ENCODE measurements around the gene MYRIP.
"Not testable (repeated sequence)": the region's sequence is repeated elsewhere in the genome, so short reads cannot be mapped to it uniquely, and the experiment has no call there.

Gene MYRIP

DNA sequence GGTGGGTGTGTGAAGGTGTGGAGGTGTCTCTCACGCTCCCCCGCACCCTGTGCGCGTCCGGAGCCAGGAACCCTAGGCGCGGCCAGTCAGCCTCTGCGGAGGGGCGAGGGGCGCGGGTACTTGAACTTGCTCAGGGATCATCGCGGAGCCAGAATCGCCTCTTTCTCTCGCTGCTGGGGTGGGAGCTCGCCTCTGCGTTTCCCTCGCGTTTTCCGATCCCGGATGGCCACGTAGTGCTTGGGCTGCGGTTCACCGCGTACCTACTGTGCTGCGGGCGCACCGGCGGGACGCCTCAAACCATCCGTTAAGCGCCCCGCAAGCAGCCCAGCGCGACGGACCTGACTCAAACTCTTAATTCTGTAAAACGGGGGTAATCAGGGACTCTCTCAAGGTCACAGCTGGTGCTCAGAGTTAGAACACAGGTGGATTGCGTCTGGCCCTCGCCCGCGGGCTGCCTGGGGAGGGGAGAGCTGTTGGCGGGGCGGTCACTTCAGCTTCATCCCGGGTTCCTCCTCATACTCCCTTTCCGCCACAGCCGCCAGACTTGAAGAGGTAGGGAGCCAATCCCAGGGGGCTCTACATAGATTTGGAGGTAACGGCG is 686 bp downstream of the MYRIP start:
- TF ChIP-seq, protein P1, sequence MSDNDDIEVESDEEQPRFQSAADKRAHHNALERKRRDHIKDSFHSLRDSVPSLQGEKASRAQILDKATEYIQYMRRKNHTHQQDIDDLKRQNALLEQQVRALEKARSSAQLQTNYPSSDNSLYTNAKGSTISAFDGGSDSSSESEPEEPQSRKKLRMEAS (IDR thresholded peaks at IDR 0.05; ENCODE audit: low read depth, low read length), result no peak
- TF ChIP-seq POLR2A (IDR thresholded peaks at IDR 0.05; ENCODE audit: extremely low read depth, insufficient read length) (no peak), MYC (IDR thresholded peaks at IDR 0.05; ENCODE audit: low read depth, low read length) (no peak)
- TF ChIP-seq, protein P2, sequence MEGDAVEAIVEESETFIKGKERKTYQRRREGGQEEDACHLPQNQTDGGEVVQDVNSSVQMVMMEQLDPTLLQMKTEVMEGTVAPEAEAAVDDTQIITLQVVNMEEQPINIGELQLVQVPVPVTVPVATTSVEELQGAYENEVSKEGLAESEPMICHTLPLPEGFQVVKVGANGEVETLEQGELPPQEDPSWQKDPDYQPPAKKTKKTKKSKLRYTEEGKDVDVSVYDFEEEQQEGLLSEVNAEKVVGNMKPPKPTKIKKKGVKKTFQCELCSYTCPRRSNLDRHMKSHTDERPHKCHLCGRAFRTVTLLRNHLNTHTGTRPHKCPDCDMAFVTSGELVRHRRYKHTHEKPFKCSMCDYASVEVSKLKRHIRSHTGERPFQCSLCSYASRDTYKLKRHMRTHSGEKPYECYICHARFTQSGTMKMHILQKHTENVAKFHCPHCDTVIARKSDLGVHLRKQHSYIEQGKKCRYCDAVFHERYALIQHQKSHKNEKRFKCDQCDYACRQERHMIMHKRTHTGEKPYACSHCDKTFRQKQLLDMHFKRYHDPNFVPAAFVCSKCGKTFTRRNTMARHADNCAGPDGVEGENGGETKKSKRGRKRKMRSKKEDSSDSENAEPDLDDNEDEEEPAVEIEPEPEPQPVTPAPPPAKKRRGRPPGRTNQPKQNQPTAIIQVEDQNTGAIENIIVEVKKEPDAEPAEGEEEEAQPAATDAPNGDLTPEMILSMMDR (IDR thresholded peaks at IDR 0.05; ENCODE audit: low read depth, low read length), result no peak
- H3K4me3 ChIP-seq (ENCODE audit: low read depth, low read length), result no peak overlapping the region
- DNase-seq (ENCODE audit: low read depth), result no peak

DNA sequence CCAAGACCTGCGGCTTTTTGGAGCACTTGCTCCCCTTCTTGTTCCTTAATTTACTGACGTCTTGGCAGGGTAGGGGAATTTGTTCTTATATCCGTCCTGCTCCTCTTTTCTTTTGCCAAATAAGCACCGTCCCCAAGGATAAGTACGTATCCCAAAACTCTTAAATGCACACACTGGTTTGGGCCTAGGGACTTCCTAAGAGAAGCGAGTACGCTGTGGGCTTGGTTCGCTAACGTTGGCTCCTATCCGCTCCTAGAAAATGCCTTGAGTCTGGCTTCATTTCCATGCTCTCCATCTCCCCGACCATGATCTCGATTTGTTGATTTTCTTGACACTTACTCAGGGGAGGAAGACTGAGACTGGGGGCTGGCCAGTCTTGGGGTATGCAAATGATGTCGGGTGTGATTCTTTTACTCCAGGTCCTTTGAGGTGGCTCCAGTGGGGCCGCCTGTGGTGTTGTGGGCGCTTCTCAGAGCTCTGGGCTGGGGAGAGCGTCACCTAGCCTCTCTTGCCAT is 1.3 kb downstream of the MYRIP start:
- H3K4me3 ChIP-seq (ENCODE audit: low read depth, low read length), result no peak overlapping the region
- TF ChIP-seq MYC (IDR thresholded peaks at IDR 0.05; ENCODE audit: low read depth, low read length) (no peak), POLR2A (IDR thresholded peaks at IDR 0.05; ENCODE audit: extremely low read depth, insufficient read length) (no peak)
- TF ChIP-seq, protein P1 (IDR thresholded peaks at IDR 0.05; ENCODE audit: low read depth, low read length), result no peak
- TF ChIP-seq, protein P2 (IDR thresholded peaks at IDR 0.05; ENCODE audit: low read depth, low read length), result no peak
- no peak for DNase-seq (ENCODE audit: low read depth)

DNA sequence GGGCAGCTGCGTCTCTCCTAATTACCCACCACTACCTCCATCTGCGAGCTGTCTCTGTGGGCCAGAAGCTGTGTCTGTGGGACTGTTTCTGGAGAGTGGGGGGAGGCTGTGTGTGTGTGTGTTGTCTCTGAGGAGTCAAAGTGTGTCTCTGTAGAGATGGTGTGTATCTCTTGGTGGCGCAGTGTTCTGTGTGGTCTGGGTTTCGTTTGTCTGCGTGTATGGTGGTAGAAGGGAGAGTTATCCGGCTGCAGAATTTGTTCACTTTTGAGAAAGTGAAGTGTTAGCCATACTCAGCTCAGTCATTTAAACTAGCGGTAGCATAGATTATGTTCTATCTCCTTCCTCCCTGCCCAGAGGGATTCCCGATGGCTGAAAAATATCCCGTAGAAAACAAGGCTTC is 2.2 kb downstream of the MYRIP start:
- TF ChIP-seq POLR2A (IDR thresholded peaks at IDR 0.05; ENCODE audit: extremely low read depth, insufficient read length), result no peak
- no peak for DNase-seq (ENCODE audit: low read depth)
- no peak overlapping the region for H3K4me3 ChIP-seq (ENCODE audit: low read depth, low read length)

DNA sequence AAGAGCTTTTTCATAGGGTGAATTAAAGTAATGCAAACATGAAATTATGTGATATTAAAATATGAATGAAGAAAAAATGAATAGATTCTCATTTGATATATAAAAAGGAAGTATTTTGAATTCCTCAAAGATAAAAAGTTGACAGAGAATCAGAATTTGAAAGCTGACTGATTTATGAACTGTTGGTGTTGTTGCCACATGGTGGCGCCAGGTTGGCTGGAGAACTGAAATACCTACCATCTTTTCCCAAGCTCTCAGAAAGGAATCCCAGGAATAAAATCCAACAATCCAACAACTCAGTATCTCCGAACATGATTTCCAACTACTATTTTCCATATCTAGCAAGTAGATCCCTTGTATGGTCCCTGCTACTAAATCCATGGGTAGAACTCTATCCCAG is 3.1 kb downstream of the MYRIP start:
- TF ChIP-seq, protein P1 (IDR thresholded peaks at IDR 0.05; ENCODE audit: low read depth, low read length), result no peak
- no peak for TF ChIP-seq POLR2A (IDR thresholded peaks at IDR 0.05; ENCODE audit: extremely low read depth, insufficient read length)
- TF ChIP-seq MYC (IDR thresholded peaks at IDR 0.05; ENCODE audit: low read depth, low read length), result no peak
- TF ChIP-seq, protein P2 (IDR thresholded peaks at IDR 0.05; ENCODE audit: low read depth, low read length), result no peak
- no peak for DNase-seq (ENCODE audit: low read depth)
- no peak overlapping the region for H3K4me3 ChIP-seq (ENCODE audit: low read depth, low read length)

DNA sequence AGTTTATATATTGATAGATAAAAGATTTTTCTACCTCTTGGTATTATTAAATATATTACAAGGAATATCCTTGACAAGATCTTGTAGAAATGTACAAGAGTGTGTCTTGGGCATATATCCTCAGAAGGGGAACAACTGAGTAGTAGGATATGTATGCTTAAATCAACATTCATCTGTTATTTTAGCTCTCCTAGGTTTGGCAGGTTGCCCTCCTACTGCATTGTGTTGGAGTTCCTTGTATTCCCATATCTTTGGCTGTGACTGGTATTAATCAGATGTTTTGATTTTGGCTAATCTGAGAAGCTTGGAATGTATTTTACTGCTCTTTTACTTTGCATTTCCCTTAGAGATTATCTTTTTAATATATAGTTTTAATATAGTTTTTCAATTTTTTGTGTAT is 4.6 kb downstream of the MYRIP start:
- H3K4me3 ChIP-seq (ENCODE audit: low read depth, low read length), result no peak overlapping the region
- TF ChIP-seq, protein P2 (IDR thresholded peaks at IDR 0.05; ENCODE audit: low read depth, low read length), result no peak
- TF ChIP-seq, protein P1 (IDR thresholded peaks at IDR 0.05; ENCODE audit: low read depth, low read length), result no peak
- TF ChIP-seq MYC (IDR thresholded peaks at IDR 0.05; ENCODE audit: low read depth, low read length) (no peak), POLR2A (IDR thresholded peaks at IDR 0.05; ENCODE audit: extremely low read depth, insufficient read length) (no peak)
- DNase-seq (ENCODE audit: low read depth), result no peak

DNA sequence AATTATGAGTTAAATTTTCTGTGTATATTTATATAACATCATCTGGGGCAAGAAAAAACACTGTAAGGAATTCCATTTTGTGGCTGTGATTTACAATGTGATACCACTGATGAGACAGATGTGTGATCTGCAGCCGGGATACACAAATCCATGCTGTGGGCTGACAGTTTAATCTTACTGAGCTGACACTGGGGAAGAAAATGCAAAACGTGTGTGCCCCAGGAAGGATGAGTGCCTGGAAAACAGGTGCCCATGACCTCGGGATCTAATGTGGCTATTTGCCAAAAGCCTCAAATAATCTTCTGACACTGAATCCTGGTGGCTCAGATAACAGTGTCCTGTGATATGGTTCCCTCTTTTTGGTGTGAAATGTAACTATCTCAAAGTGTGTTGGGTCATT is 10.5 kb downstream of the MYRIP start:
- no peak for DNase-seq (ENCODE audit: low read depth)
- no peak overlapping the region for H3K4me3 ChIP-seq (ENCODE audit: low read depth, low read length)
- TF ChIP-seq POLR2A (IDR thresholded peaks at IDR 0.05; ENCODE audit: extremely low read depth, insufficient read length) (no peak), MYC (IDR thresholded peaks at IDR 0.05; ENCODE audit: low read depth, low read length) (no peak)
- TF ChIP-seq, protein P1 (IDR thresholded peaks at IDR 0.05; ENCODE audit: low read depth, low read length), result no peak
- TF ChIP-seq, protein P2 (IDR thresholded peaks at IDR 0.05; ENCODE audit: low read depth, low read length), result no peak

DNA sequence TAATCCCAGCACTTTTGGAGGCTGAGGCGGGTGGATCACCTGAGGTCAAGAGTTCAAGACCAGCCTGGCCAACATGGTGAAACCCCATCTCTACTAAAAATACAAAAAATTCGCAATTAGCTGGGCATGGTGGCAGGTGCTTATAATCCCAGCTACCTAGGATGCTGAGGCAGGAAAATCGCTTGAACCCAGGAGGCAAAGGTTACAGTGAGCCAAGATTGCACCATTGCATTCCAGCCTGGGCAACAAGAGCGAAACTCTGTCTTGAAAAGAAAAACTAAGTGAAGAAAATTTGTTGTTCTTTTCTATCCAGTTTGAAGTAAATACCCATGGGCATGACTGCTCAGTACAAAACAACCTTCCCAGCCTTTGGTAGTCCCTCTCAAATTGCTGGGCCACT is 24.4 kb downstream of the MYRIP start:
- not testable (repeated sequence) for H3K4me3 ChIP-seq (ENCODE audit: low read depth, low read length); DNase-seq (ENCODE audit: low read depth)
